HEK293 (cell line): ENCODE measurements around the gene GJA9.

Source experiments
- CTCF ChIA-PET: fragments of 350-600 bp; formaldehyde crosslinking; extraction: SDS; loops from one replicate; lab custom pipeline; 2021; ENCODE audit warnings: antibody characterized with exemption; lab: Yijun Ruan, JAX
- POLR2A ChIA-PET: fragments of 300-600 bp; formaldehyde crosslinking; extraction: SDS; loops from one replicate; lab custom pipeline; 2020; ENCODE audit warnings: antibody characterized with exemption, inconsistent platforms; lab: Yijun Ruan, JAX
- H3K27ac ChIP-seq: fragments of 200-500 bp; sonication (Bioruptor generic); 2 replicates; pipeline ENCODE4 v1.5.1; 2014; ENCODE audit warnings: low read depth, low read length, control low read depth, inconsistent platforms; ENCODE audit errors: extremely low read depth
- H3K36me3 ChIP-seq, 2 experiments: fragments of 200-500 bp in 1 of 2; sonication (Bioruptor generic) in 1 of 2; 1 replicate in 1 of 2; 2 replicates in 1 of 2; pipeline ENCODE4 v1.5.1; 2014 to 2017; ENCODE audit warnings: inconsistent platforms in 2 of 2, low read length in 2 of 2; ENCODE audit not compliant: control insufficient read depth in 2 of 2, insufficient read depth in 1 of 2
- H3K4me1 ChIP-seq: fragments of 200-500 bp; sonication (Bioruptor generic); 2 replicates; pipeline ENCODE4 v1.5.1; 2014; ENCODE audit warnings: mild to moderate bottlenecking, low read length, inconsistent platforms; ENCODE audit not compliant: control insufficient read depth, insufficient read depth
- H3K4me3 ChIP-seq: 2 replicates; pipeline ENCODE4 v1.5.1; 2011; ENCODE audit warnings: low read depth, mild to moderate bottlenecking, control low read depth, low read length, moderate library complexity
- H3K9me3 ChIP-seq: fragments of 200-500 bp; sonication (Bioruptor generic); 2 replicates; pipeline ENCODE4 v1.5.1; 2014; ENCODE audit warnings: low read depth, low read length, inconsistent platforms; ENCODE audit not compliant: control insufficient read depth, insufficient read depth
- FEZF1 ChIP-seq: fragments of 450-650 bp; formaldehyde crosslinking; IDR thresholded peaks from 2 replicates; pipeline ENCODE4 v1.5.1; 2016; ENCODE audit warnings: missing biosample characterization, missing genetic modification characterization
- HOXD13 ChIP-seq: sonication (generic); formaldehyde crosslinking; IDR thresholded peaks from 2 replicates; pipeline ENCODE4 v1.8.0; 2022; ENCODE audit warnings: missing genetic modification reagents, borderline replicate concordance
- OVOL3 ChIP-seq: fragments of 450-650 bp; formaldehyde crosslinking; IDR thresholded peaks from 2 replicates; pipeline ENCODE4 v1.5.1; 2016; ENCODE audit warnings: missing biosample characterization, missing genetic modification characterization
- PBX3 ChIP-seq: sonication (generic); formaldehyde crosslinking; IDR thresholded peaks from 2 replicates; pipeline ENCODE4 v1.8.1; 2022; ENCODE audit warnings: mild to moderate bottlenecking, moderate library complexity, missing genetic modification reagents
- SP7 ChIP-seq: fragments of 450-650 bp; formaldehyde crosslinking; IDR thresholded peaks from 2 replicates; pipeline ENCODE4 v1.5.1; 2016; ENCODE audit warnings: missing biosample characterization, missing genetic modification characterization
- TCF7L2 ChIP-seq: IDR thresholded peaks from 2 replicates; pipeline ENCODE4 v1.6.1; 2011; ENCODE audit warnings: low read depth, mild to moderate bottlenecking, inconsistent platforms, low read length, moderate library complexity, borderline replicate concordance
- ZBTB17 ChIP-seq: fragments of 450-650 bp; formaldehyde crosslinking; IDR thresholded peaks from 2 replicates; pipeline ENCODE4 v1.5.1; 2016; ENCODE audit warnings: missing biosample characterization, missing genetic modification characterization
- ZBTB7A ChIP-seq: fragments of 450-650 bp; formaldehyde crosslinking; IDR thresholded peaks from 2 replicates; pipeline ENCODE4 v1.5.1; 2016; ENCODE audit warnings: low read depth, missing biosample characterization, missing genetic modification characterization
- ZFP41 ChIP-seq: fragments of 450-650 bp; formaldehyde crosslinking; IDR thresholded peaks from 2 replicates; pipeline ENCODE4 v1.5.1; 2016; ENCODE audit warnings: missing biosample characterization, missing genetic modification characterization, borderline replicate concordance
- ZNF214 ChIP-seq: fragments of 450-650 bp; formaldehyde crosslinking; IDR thresholded peaks from 2 replicates; pipeline ENCODE4 v1.5.1; 2017; ENCODE audit warnings: missing biosample characterization, mild to moderate bottlenecking, missing genetic modification characterization, borderline replicate concordance
- ZNF221 ChIP-seq: fragments of 450-650 bp; formaldehyde crosslinking; IDR thresholded peaks from 2 replicates; pipeline ENCODE4 v1.5.1; 2017; ENCODE audit warnings: missing biosample characterization, missing genetic modification characterization, borderline replicate concordance
- ZNF223 ChIP-seq: fragments of 450-650 bp; formaldehyde crosslinking; IDR thresholded peaks from 2 replicates; pipeline ENCODE4 v1.5.1; 2016; ENCODE audit warnings: missing biosample characterization, missing genetic modification characterization
- ZNF544 ChIP-seq: fragments of 450-650 bp; formaldehyde crosslinking; IDR thresholded peaks from 2 replicates; pipeline ENCODE4 v1.5.0; 2017; ENCODE audit warnings: missing biosample characterization, missing genetic modification characterization
- ZNF555 ChIP-seq: fragments of 450-650 bp; formaldehyde crosslinking; conservative IDR thresholded peaks from 2 replicates; pipeline ENCODE4 v1.5.1; 2017; ENCODE audit warnings: missing biosample characterization, mild to moderate bottlenecking, missing genetic modification characterization, inconsistent platforms
- ZNF558 ChIP-seq: fragments of 450-650 bp; formaldehyde crosslinking; IDR thresholded peaks from 2 replicates; pipeline ENCODE4 v1.5.1; 2016; ENCODE audit warnings: missing biosample characterization, missing genetic modification characterization
- ZNF645 ChIP-seq: fragments of 450-650 bp; formaldehyde crosslinking; IDR thresholded peaks from 2 replicates; pipeline ENCODE4; 2016; ENCODE audit warnings: missing biosample characterization, missing genetic modification characterization
- ZNF670 ChIP-seq: fragments of 450-650 bp; formaldehyde crosslinking; IDR thresholded peaks from 2 replicates; pipeline ENCODE4 v1.5.1; 2016; ENCODE audit warnings: missing biosample characterization, missing genetic modification characterization, low read depth
- ZNF701 ChIP-seq: fragments of 450-650 bp; formaldehyde crosslinking; IDR thresholded peaks from 2 replicates; pipeline ENCODE4 v1.5.1; 2016; ENCODE audit warnings: missing biosample characterization, missing genetic modification characterization
- ZNF76 ChIP-seq: fragments of 450-650 bp; formaldehyde crosslinking; IDR thresholded peaks from 2 replicates; pipeline ENCODE4; 2016; ENCODE audit warnings: low read depth, missing biosample characterization, missing genetic modification characterization, borderline replicate concordance
- TF ChIP-seq, protein P1 (sequence below): fragments of 450-650 bp; formaldehyde crosslinking; IDR thresholded peaks from 2 replicates; pipeline ENCODE4 v1.5.1; 2016; ENCODE audit warnings: missing biosample characterization, missing genetic modification characterization
- TF ChIP-seq, protein P2 (sequence below): fragments of 450-650 bp; IDR thresholded peaks from 2 replicates; pipeline ENCODE4 v1.5.1; 2018; ENCODE audit warnings: missing biosample characterization, mild to moderate bottlenecking, missing genetic modification characterization

The GJA9 gene

DNA sequence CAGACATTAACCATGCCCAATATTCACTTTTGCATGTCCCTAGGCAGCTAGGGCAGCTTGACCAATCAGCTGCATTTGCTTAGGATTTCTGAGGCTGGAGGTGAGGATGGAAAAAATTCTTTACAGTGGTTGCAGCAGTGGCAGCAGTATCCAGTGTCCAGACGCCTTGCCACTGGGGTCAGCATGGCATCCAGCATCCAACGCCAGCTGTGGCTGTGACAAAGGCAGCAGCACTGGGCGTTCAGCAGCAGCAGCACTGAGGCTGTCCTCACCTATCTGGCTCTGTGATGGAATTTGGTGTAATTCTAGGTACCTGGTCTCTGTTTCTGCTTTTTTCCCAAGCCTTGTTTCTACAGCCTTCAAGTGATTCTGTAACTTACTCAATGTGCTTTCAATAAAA lies 44.7 kb upstream of the GJA9 start (continued):
- TF ChIP-seq ZNF558 (tag by site-specific recombination): no peak
- no peak for TF ChIP-seq ZNF221 (tag by site-specific recombination)
- no peak for TF ChIP-seq ZBTB7A

GRCh38 chr1:38925391-38925790 lies 44.0 kb upstream of the GJA9 start:
- Histone ChIP-seq H3K4me1 (no peaks in the 10 kb centered on the region), H3K4me3 (no peak overlapping the region), H3K27ac (no peak overlapping the region), H3K36me3 (no peaks in the 10 kb centered on the region), H3K9me3 (no peaks in the 10 kb centered on the region)
- no peak for TF ChIP-seq ZNF214 (tag by site-specific recombination)
- TF ChIP-seq ZNF223: no peak
- TF ChIP-seq OVOL3: no peak
- TF ChIP-seq, protein P1, sequence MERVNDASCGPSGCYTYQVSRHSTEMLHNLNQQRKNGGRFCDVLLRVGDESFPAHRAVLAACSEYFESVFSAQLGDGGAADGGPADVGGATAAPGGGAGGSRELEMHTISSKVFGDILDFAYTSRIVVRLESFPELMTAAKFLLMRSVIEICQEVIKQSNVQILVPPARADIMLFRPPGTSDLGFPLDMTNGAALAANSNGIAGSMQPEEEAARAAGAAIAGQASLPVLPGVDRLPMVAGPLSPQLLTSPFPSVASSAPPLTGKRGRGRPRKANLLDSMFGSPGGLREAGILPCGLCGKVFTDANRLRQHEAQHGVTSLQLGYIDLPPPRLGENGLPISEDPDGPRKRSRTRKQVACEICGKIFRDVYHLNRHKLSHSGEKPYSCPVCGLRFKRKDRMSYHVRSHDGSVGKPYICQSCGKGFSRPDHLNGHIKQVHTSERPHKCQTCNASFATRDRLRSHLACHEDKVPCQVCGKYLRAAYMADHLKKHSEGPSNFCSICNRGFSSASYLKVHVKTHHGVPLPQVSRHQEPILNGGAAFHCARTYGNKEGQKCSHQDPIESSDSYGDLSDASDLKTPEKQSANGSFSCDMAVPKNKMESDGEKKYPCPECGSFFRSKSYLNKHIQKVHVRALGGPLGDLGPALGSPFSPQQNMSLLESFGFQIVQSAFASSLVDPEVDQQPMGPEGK (tag by site-specific recombination): no peak
- TF ChIP-seq ZNF544: no peak
- TF ChIP-seq, protein P2, sequence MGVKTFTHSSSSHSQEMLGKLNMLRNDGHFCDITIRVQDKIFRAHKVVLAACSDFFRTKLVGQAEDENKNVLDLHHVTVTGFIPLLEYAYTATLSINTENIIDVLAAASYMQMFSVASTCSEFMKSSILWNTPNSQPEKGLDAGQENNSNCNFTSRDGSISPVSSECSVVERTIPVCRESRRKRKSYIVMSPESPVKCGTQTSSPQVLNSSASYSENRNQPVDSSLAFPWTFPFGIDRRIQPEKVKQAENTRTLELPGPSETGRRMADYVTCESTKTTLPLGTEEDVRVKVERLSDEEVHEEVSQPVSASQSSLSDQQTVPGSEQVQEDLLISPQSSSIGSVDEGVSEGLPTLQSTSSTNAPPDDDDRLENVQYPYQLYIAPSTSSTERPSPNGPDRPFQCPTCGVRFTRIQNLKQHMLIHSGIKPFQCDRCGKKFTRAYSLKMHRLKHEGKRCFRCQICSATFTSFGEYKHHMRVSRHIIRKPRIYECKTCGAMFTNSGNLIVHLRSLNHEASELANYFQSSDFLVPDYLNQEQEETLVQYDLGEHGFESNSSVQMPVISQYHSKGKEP (tag by site-specific recombination): no peak
- TF ChIP-seq PBX3 (CRISPR knock-in tag): no peak
- TF ChIP-seq FEZF1 (tag by site-specific recombination): no peak
- TF ChIP-seq TCF7L2: no peak
- TF ChIP-seq ZNF76 (tag by site-specific recombination): no peak
- TF ChIP-seq SP7 (tag by site-specific recombination): no peak
- no peak for TF ChIP-seq ZBTB17
- TF ChIP-seq ZFP41: no peak
- TF ChIP-seq ZNF555 (tag by site-specific recombination): no peak
- TF ChIP-seq HOXD13 (CRISPR knock-in tag): no peak
- no peak for TF ChIP-seq ZNF645 (tag by site-specific recombination)
- TF ChIP-seq ZNF670 (tag by site-specific recombination): no peak
- no peak for TF ChIP-seq ZNF701 (tag by site-specific recombination)
- ChIA-PET POLR2A (no interaction called here), CTCF (no interaction called here)
